GM15510 (cell line): ENCODE measurements around the gene PALD1.

Experiments used
- POLR2A ChIP-seq: IDR thresholded peaks from 3 replicates; pipeline ENCODE4 v1.6.1; 2011; ENCODE audit warnings: borderline replicate concordance; ENCODE audit not compliant: insufficient read length; ENCODE audit errors: extremely low read depth

The PALD1 gene

GRCh38 chr10:70613941-70614340 lies 135.4 kb downstream of the PALD1 start:
- TF ChIP-seq POLR2A, result no peak

DNA sequence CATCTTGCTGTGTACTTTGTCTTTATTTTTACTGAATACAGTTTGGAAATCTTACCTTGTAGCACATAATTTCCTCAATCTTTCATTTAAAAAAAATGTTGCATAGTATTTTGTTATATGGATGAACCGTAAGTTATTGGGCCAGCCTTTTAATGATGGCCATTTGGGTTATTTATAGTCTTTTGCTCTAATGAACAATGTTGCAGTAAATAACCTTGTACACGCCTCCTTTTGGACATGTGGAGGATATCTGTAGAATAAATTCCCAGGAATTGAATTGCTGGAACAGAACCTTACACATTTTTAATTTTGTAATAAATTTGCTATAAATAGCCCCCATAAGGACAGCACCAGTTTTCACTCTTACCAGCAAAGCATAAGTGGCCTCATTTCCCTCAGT lies 136.6 kb downstream of the PALD1 start:
- no peak for TF ChIP-seq POLR2A

- TF ChIP-seq POLR2A, result no peak
These were observed 137.4 kb downstream of the PALD1 start for GRCh38 chr10:70615784-70616522.

- no peak for TF ChIP-seq POLR2A
These were observed 138.2 kb downstream of the PALD1 start for GRCh38 chr10:70616761-70617160.
